Sigmoid colon (tissue), 7 donors: Measurements from ENCODE around the gene NOL7. TPM values are rescaled to one million over a fixed set of nuclear protein-coding genes. Genes with fewer than 3 reads are reported as not detected.

Source experiments
- DNase-seq: peaks from one replicate; pipeline ENCODE4 v3.0.0-alpha.2; 2019
- H3K27ac ChIP-seq, 4 donors: fragments of 200-600 bp; sonication (generic); one replicate each; pipeline ENCODE4 v1.5.1; 2016 to 2019; ENCODE audit warnings: mild to moderate bottlenecking in 1 of 4
- H3K27me3 ChIP-seq, 3 donors: fragments of 200-600 bp; sonication (generic); one replicate each; pipeline ENCODE4 v1.5.1; 2019; ENCODE audit warnings: mild to moderate bottlenecking in 1 of 3
- H3K36me3 ChIP-seq, 4 donors: fragments of 200-600 bp; sonication (generic); one replicate each; pipeline ENCODE4 v1.5.1; 2016 to 2019
- H3K4me1 ChIP-seq, 4 donors: fragments of 200-600 bp; sonication (generic); one replicate each; pipeline ENCODE4 v1.5.1; 2017 to 2019
- H3K4me3 ChIP-seq, 4 donors: fragments of 200-600 bp; sonication (generic); one replicate each; pipeline ENCODE4 v1.5.1; 2017 to 2019; ENCODE audit warnings: mild to moderate bottlenecking in 2 of 4, moderate library complexity in 1 of 4
- H3K9me3 ChIP-seq, 4 donors: fragments of 200-600 bp in 3 of 4; sonication (generic) in 3 of 4; one replicate each; pipeline versions ENCODE4 v1.5.1 to v1.6.1; 2013 to 2019
- CTCF ChIP-seq, 4 experiments: fragments of 450-650 bp in 3 of 4; fragments of 200-600 bp in 1 of 4; IDR thresholded peaks; one replicate each; pipeline ENCODE4 v1.5.1; 2016 to 2019; ENCODE audit warnings: antibody characterized with exemption in 4 of 4, mild to moderate bottlenecking in 3 of 4, moderate library complexity in 2 of 4
- EP300 ChIP-seq, 4 donors: sonication (generic); formaldehyde crosslinking; IDR thresholded peaks; one replicate each; pipeline ENCODE4 v1.6.1; 2017; ENCODE audit warnings: antibody characterized with exemption in 4 of 4
- POLR2A ChIP-seq, 2 donors: fragments of 450-650 bp; IDR thresholded peaks; one replicate each; pipeline ENCODE4 v1.6.1; 2016; ENCODE audit warnings: antibody characterized with exemption in 2 of 2, mild to moderate bottlenecking in 2 of 2, moderate library complexity in 2 of 2
- POLR2AphosphoS5 ChIP-seq, 4 donors: sonication (generic); formaldehyde crosslinking; IDR thresholded peaks; one replicate each; pipeline ENCODE4 v1.6.1; 2017; ENCODE audit warnings: antibody characterized with exemption in 4 of 4
- WGBS, 2 donors: extraction: QIAGEN DNeasy Blood & Tissue Kit; methylation state at CpG; one replicate each; pipeline ENCODE4 v1.1.7; 2013; 5-methylcytosine and 5-hydroxymethylcytosine counted together
- intact Hi-C: fragments of 100-400 bp; cut with DNase I; formaldehyde crosslinking; loops from one replicate; pipeline ENCODE4 v1.15.1; 2023
- polyA plus RNA-seq, 3 donors: library from polyadenylated mRNA; stranded (reverse); fragments of 200-250 nt; gene quantifications; one replicate each; pipeline ENCODE4 v1.2.3, GENCODE V29; 2013
- total RNA-seq, 4 donors: library from RNA; depleted of rRNA; stranded (reverse); fragments of >200 nt; gene quantifications; one replicate each; pipeline ENCODE4 v1.1.0, GENCODE V29; 2016
- donor health status: healthy with polysubstance abuse.
- donor health status: Bipolar disorder and iron deficiency.
- donor health status: healthy.

NOL7 gene
- total and polyA plus RNA-seq, 7 donors, result 72.2 to 97.6 (median 87.8) TPM

- intact Hi-C loops, result no loop called here
- DNase-seq, result no peak
- Histone ChIP-seq H3K4me3 (no peak overlapping the region), H3K9me3 (no peaks in the 10 kb centered on the region), H3K27me3 (no peaks in the 10 kb centered on the region), H3K4me1 (peaks cover 0 to 22% (median 17%) of the 10 kb centered on the region in 4 donors), H3K36me3 (peaks cover 0 to 9% (median 0%) of the 10 kb centered on the region in 4 donors), H3K27ac (no peak overlapping the region)
- 55 to 70% methylated on average over 4 of the region's 4 CpGs for WGBS, 2 donors
- TF ChIP-seq POLR2AphosphoS5 (IDR thresholded peaks at IDR 0.05), result no peak
- no peak for TF ChIP-seq POLR2A (IDR thresholded peaks at IDR 0.05)
- no peak for TF ChIP-seq CTCF (IDR thresholded peaks at IDR 0.05)
- TF ChIP-seq EP300 (IDR thresholded peaks at IDR 0.05), result no peak
Measured at GRCh38 chr6:13611715-13612114, 3.4 kb upstream of the NOL7 start.

GRCh38 chr6:13613029-13613594 lies 2.0 kb upstream of the NOL7 start:
- Histone ChIP-seq H3K4me1 (peaks cover 0 to 30% (median 26%) of the 10 kb centered on the region in 4 donors), H3K4me3 (no peak overlapping the region), H3K27me3 (no peaks in the 10 kb centered on the region), H3K27ac (no peak overlapping the region), H3K36me3 (peaks cover 0 to 18% (median 2%) of the 10 kb centered on the region in 4 donors), H3K9me3 (no peaks in the 10 kb centered on the region)
- intact Hi-C loops, result no loop called here
- DNase-seq, result no peak
- no peak for TF ChIP-seq POLR2A (IDR thresholded peaks at IDR 0.05)
- TF ChIP-seq CTCF (IDR thresholded peaks at IDR 0.05), result no peak
- no peak for TF ChIP-seq POLR2AphosphoS5 (IDR thresholded peaks at IDR 0.05)
- no peak for TF ChIP-seq EP300 (IDR thresholded peaks at IDR 0.05)
- WGBS, 2 donors, result 69 to 71% methylated on average over 3 of the region's 3 CpGs

- intact Hi-C loops, result loop anchor here (2.0 kb wide), 1 partner anchor 40 kb away; the partner anchor contains the start of gene SIRT5
- peak overlapping the region; percentile 61 to 91 (median 72) for H3K4me3 ChIP-seq
- peak in 1 of 4 experiments; percentile 6 for TF ChIP-seq CTCF (IDR thresholded peaks at IDR 0.05)
- TF ChIP-seq EP300 (IDR thresholded peaks at IDR 0.05), result no peak
- peaks cover 0 to 30% (median 26%) of the 10 kb centered on the region in 4 donors for H3K4me1 ChIP-seq
- peak; percentile 74 for DNase-seq
- peak overlapping the region; percentile 84 to 95 (median 86) for H3K27ac ChIP-seq
- H3K27me3 ChIP-seq, result no peaks in the 10 kb centered on the region
- 2 to 6% methylated on average over 38 of the region's 38 CpGs for WGBS, 2 donors
- H3K9me3 ChIP-seq, result no peaks in the 10 kb centered on the region
- H3K36me3 ChIP-seq, result peaks cover 0 to 28% (median 10%) of the 10 kb centered on the region in 4 donors
Measured at GRCh38 chr6:13614126-13614925, 809 bp upstream of the NOL7 start.

- Histone ChIP-seq H3K27me3 (no peaks in the 10 kb centered on the region), H3K9me3 (no peaks in the 10 kb centered on the region), H3K4me1 (peaks cover 0 to 30% (median 26%) of the 10 kb centered on the region in 4 donors), H3K36me3 (peaks cover 0 to 42% (median 19%) of the 10 kb centered on the region in 4 donors), H3K27ac (peak overlapping the region; percentile 84 to 95 (median 86)), H3K4me3 (peak overlapping the region; percentile 61 to 91 (median 72))
- DNase-seq, result peak; percentile 76
- intact Hi-C loops, result loop anchor here (1.0 to 5.0 kb wide), 4 partner anchors 41 to 197 kb away; partner anchors contain the start of genes MCUR1, RANBP9 and SIRT5
- WGBS, 2 donors, result 0% methylated on average over 14 of the region's 14 CpGs
- TF ChIP-seq CTCF (IDR thresholded peaks at IDR 0.05) (no peak), POLR2AphosphoS5 (IDR thresholded peaks at IDR 0.05) (no peak), EP300 (IDR thresholded peaks at IDR 0.05) (no peak), POLR2A (IDR thresholded peaks at IDR 0.05) (no peak)
Measured at GRCh38 chr6:13615792-13616120, 621 bp downstream of the NOL7 start.
